Measurements from ENCODE around the gene USP35.

DNA sequence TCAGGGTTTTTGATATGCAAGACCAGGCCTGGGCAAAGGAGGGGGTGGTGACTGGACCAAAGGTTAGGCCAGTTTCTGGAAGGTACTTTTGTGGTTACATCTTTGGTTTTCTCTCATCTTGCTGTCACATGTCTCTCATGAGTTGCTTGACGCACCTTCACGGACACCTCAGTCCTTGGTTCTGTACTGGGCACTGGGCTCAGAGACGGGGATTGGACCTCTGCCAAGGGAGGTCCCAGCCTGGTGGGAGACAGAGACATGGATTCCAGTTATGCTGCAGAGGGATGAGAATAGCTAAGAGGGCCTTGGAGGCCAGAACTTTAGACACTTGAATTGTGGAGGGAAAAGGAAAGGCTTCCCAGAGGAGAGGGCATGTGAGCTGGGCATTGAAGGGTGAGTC, 1.7 kb downstream of the USP35 start:
- no peak for TF ChIP-seq EZH2 (IDR thresholded peaks at IDR 0.05; ENCODE audit: insufficient read depth, poor library complexity, severe bottlenecking)
- no peak for TF ChIP-seq EZH2phosphoT487 (IDR thresholded peaks at IDR 0.05; ENCODE audit: insufficient read depth, low read depth)
